Nasal cavity respiratory epithelium epithelial cell of viscerocranial mucosa (primary cell): Measurements from ENCODE around the gene DIMT1. TPM values are rescaled to one million over a fixed set of nuclear protein-coding genes. Genes with fewer than 3 reads are reported as not detected.

Experiments
- total RNA-seq: library from RNA; depleted of rRNA; stranded (reverse); fragments of >200 nt; gene quantifications from 2 replicates; pipeline ENCODE4 v1.2.3, GENCODE V29; 2014

Gene DIMT1
- total RNA-seq, result 27.7 and 29.8 TPM in 2 replicates

GRCh38 chr5:62403411-62404250, at the start of gene DIMT1:
DIMT1 (minus strand) TSS chr5:62403905; CDS start chr5:62403772, 133 bp downstream.

GRCh38 chr5:62412549-62413329, 9.0 kb upstream of the DIMT1 start, which contains the start of gene IPO11:
IPO11 (plus strand) TSS chr5:62412763; CDS start chr5:62437280, 24,517 bp downstream.

Other genes starting within 250 kb of the DIMT1 start
- 45.5 and 78.0 TPM in 2 replicates for gene KIF2A, start 97.7 kb downstream of the DIMT1 start, total RNA-seq
- gene IPO11, start 8.9 kb upstream of the DIMT1 start, total RNA-seq, result 39.6 and 47.6 TPM in 2 replicates
- gene LRRC70, start 174.9 kb upstream of the DIMT1 start, total RNA-seq, result 0.68 and 1.9 TPM in 2 replicates